Neural cell (in vitro differentiated cells): ENCODE data around the gene BCAS4. TPM values are rescaled to one million over a fixed set of nuclear protein-coding genes. Genes with fewer than 3 reads are reported as not detected.
"Not testable (repeated sequence)": the region's sequence is repeated elsewhere in the genome, so short reads cannot be mapped to it uniquely, and the experiment has no call there.

Source experiments
- H2AFZ ChIP-seq: fragments of 200-600, 300-800 bp; sonication (generic), shearing (Covaris generic); 2 replicates; pipeline ENCODE4 v1.6.0; 2014; ENCODE audit warnings: low read depth, mild to moderate bottlenecking, antibody characterized with exemption, low read length, moderate library complexity
- H3F3A ChIP-seq: fragments of 200-600 bp; shearing (Covaris generic); 2 replicates; pipeline ENCODE4 v1.6.1; 2016; ENCODE audit warnings: mild to moderate bottlenecking, moderate library complexity, mixed read lengths, antibody characterized with exemption, low read length; ENCODE audit not compliant: insufficient read depth, poor library complexity, severe bottlenecking
- H3K27ac ChIP-seq: fragments of 200-600, 300-800 bp; sonication (generic), shearing (Covaris generic); 2 replicates; pipeline ENCODE4 v1.5.1; 2014; ENCODE audit warnings: mild to moderate bottlenecking, low read length, moderate library complexity
- H3K27me3 ChIP-seq: fragments of 300-800, 200-600 bp; sonication (generic), shearing (Covaris generic); 2 replicates; pipeline ENCODE4 v1.6.0; 2014; ENCODE audit warnings: mild to moderate bottlenecking, low read depth, low read length, moderate library complexity; ENCODE audit not compliant: insufficient read depth
- H3K36me3 ChIP-seq: fragments of 300-800, 200-600 bp; sonication (generic), shearing (Covaris generic); 2 replicates; pipeline ENCODE4 v1.5.1; 2014; ENCODE audit warnings: mild to moderate bottlenecking, antibody characterized with exemption, low read length, moderate library complexity; ENCODE audit not compliant: insufficient read depth
- H3K4me2 ChIP-seq: fragments of 300-800, 200-600 bp; sonication (generic), shearing (Covaris generic); 2 replicates; pipeline ENCODE4 v1.6.0; 2014; ENCODE audit warnings: mild to moderate bottlenecking, low read length
- H3K4me3 ChIP-seq: fragments of 300-800, 200-600 bp; sonication (generic), shearing (Covaris generic); 2 replicates; pipeline ENCODE4 v1.5.1; 2014; ENCODE audit warnings: mild to moderate bottlenecking, low read length, moderate library complexity
- H3K79me2 ChIP-seq: fragments of 200-600 bp; shearing (Covaris generic); replicated peaks from 2 replicates; pipeline ENCODE4 v1.6.0; 2014; ENCODE audit warnings: mild to moderate bottlenecking, low read length, moderate library complexity; ENCODE audit not compliant: insufficient read depth
- H3K9ac ChIP-seq: fragments of 300-800, 200-600 bp; sonication (generic), shearing (Covaris generic); 2 replicates; pipeline ENCODE4 v1.6.1; 2016; ENCODE audit warnings: mild to moderate bottlenecking, low read length, mixed read lengths
- H3K9me2 ChIP-seq: fragments of 200-600 bp; shearing (Covaris generic); 2 replicates; pipeline ENCODE4 v1.6.1; 2016; ENCODE audit warnings: mild to moderate bottlenecking, low read length, mixed read lengths; ENCODE audit not compliant: insufficient read depth
- H3K9me3 ChIP-seq: fragments of 200-600, 300-800 bp; sonication (generic), shearing (Covaris generic); 2 replicates; pipeline ENCODE4 v1.6.1; 2016; ENCODE audit warnings: mild to moderate bottlenecking, mixed run types, low read length, moderate library complexity, mixed read lengths
- H4K20me1 ChIP-seq: fragments of 200-600 bp; shearing (Covaris generic); 2 replicates; pipeline ENCODE4 v1.6.1; 2016; ENCODE audit warnings: mild to moderate bottlenecking, mixed run types; ENCODE audit not compliant: insufficient read depth
- EP300 ChIP-seq: fragments of 450-650 bp; conservative IDR thresholded peaks from 2 replicates; pipeline ENCODE4 v1.6.1; 2014; ENCODE audit warnings: antibody characterized with exemption, mild to moderate bottlenecking, moderate library complexity; ENCODE audit not compliant: poor library complexity, severe bottlenecking
- EZH2 ChIP-seq: fragments of 200-600, 300-800 bp; shearing (Covaris generic), sonication (generic); IDR thresholded peaks from 2 replicates; pipeline ENCODE4 v1.6.1; 2014; ENCODE audit warnings: antibody characterized with exemption, low read length, borderline replicate concordance, mild to moderate bottlenecking; ENCODE audit not compliant: insufficient read depth, poor library complexity, severe bottlenecking
- MXI1 ChIP-seq: fragments of 450-650 bp; conservative IDR thresholded peaks from 2 replicates; pipeline ENCODE4 v1.6.1; 2014; ENCODE audit warnings: antibody characterized with exemption, mild to moderate bottlenecking; ENCODE audit not compliant: poor library complexity, severe bottlenecking
- POLR2AphosphoS5 ChIP-seq: IDR thresholded peaks from 2 replicates; pipeline ENCODE4 v1.6.1; 2012
- RAD21 ChIP-seq: fragments of 450-650 bp; conservative IDR thresholded peaks from 2 replicates; pipeline ENCODE4 v1.6.1; 2014; ENCODE audit warnings: antibody characterized with exemption, mild to moderate bottlenecking, moderate library complexity
- SMC3 ChIP-seq: fragments of 450-650 bp; conservative IDR thresholded peaks from 2 replicates; pipeline ENCODE4 v1.6.1; 2014; ENCODE audit warnings: antibody characterized with exemption, mild to moderate bottlenecking, moderate library complexity; ENCODE audit not compliant: poor library complexity
- TAF1 ChIP-seq: IDR thresholded peaks from 2 replicates; pipeline ENCODE4 v1.6.1; 2012; ENCODE audit warnings: low read depth
- polyA plus RNA-seq: library from polyadenylated mRNA; depleted of rRNA; stranded (reverse); fragments of >200 nt; gene quantifications from 2 replicates; pipeline ENCODE4 v1.2.3, GENCODE V29; 2014
- TF ChIP-seq, protein P1 (sequence below): IDR thresholded peaks from 2 replicates; pipeline ENCODE4 v1.6.1; 2012; ENCODE audit warnings: borderline replicate concordance
- TF ChIP-seq, protein P2 (sequence below): fragments of 450-650 bp; IDR thresholded peaks from 2 replicates; pipeline ENCODE4 v1.5.1; 2014; ENCODE audit warnings: antibody characterized with exemption, mild to moderate bottlenecking, moderate library complexity; ENCODE audit not compliant: poor library complexity, severe bottlenecking

Gene BCAS4
- polyA plus RNA-seq, 1 donor from 2014 or later = 24.6 TPM

DNA sequence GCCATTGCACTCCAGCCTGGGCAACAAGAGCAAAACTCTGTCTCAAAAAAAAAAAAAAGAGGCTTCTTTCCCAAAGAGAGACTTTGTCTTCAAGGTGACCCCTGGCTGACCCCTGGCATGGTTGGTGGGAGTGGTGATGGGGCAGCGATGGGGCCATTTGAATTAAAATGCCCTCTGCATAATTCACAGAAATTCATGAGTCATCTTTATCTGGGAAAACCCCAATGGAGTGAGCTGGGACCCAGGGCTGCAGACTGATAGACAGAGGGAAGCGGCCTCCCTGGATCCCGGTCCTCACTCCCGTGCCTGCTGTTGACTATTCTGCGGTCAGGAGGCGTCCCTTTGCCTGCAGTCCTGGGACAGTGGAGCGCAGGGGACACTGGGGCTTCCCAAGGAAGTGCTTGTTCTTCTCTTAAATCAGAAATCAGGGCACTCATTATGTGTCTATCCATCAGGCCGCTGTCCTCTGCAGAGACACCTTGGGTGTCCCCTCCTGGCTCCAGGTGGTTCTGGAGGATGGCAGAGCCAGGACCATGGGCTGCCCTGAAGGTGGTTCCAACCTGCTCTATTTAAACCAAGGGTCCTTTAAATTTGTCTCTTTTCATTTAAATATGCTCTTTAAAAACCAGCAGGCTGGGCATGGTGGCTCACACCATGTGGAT lies 23.3 kb upstream of the BCAS4 start:
- H3K27ac ChIP-seq, H3K4me2 ChIP-seq, H2AFZ ChIP-seq, H3K27me3 ChIP-seq, H3K36me3 ChIP-seq, H3K9me3 ChIP-seq, H3K9ac ChIP-seq, H4K20me1 ChIP-seq, H3K4me3 ChIP-seq, H3K79me2 ChIP-seq, H3K9me2 ChIP-seq, H3F3A ChIP-seq: not testable (repeated sequence)

DNA sequence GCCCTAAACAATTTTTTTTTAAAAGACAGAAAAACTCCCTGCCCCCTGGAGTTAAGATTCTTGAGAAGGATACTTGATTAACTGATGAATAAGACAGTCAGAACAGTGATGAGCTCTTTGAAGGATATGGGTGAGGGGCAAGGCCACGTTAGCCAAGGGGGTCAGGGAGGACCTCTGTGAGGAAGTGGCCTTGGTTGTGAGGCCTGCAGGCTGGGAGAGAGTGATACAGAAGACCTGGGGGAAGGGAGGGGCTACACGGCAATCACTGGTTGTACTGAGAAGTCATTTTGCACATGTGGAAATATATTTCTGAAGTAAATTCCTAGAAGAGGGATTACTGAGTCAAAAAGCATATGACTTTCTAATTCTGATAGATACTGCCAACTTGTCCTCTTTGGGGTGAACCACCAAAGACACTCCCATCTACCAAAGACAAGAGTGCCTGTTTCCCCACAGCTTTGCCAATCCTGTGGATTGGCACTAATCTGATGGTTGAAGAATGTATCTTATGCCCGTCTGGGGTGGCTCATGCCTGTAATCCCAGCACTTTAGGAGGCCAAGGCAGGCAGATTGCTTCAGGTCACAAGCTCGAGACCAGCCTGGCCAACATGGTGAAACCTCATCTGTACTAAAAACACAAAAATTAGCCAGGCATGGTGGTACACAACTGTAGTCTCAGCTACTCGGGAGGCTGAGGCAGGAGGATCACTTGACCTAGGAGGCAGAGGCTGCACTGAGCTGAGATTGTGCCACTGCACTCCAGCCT lies 22.3 kb upstream of the BCAS4 start:
- TF ChIP-seq SMC3 = no peak
- TF ChIP-seq TAF1 = no peak
- H3K27me3 ChIP-seq = no peaks in the 10 kb centered on the region
- no peak overlapping the region for H3K27ac ChIP-seq

DNA sequence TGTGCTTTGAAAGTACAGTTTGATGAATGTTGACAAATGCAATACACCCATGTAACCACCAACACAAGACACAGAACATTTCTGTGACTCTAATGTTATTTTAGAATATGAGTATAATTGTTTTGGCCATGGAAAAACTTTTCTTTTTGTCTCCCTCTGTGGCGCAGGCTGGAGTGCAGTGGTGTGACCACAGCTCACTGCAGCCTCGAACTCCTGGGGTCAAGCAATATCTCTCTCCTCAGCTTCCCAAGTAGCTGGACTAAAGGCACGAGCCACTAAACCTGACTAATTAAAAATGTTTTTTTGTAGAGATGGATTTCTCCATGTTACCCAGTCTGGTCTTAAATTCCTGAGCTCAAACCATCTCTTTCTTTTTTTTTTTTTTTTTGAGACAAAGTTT lies 20.3 kb upstream of the BCAS4 start:
- Histone ChIP-seq H4K20me1 (no peaks in the 10 kb centered on the region), H3K36me3 (no peaks in the 10 kb centered on the region), H2AFZ (no peak overlapping the region), H3K9me3 (no peaks in the 10 kb centered on the region), H3F3A (no peaks in the 10 kb centered on the region), H3K27me3 (no peaks in the 10 kb centered on the region), H3K9ac (no peak overlapping the region), H3K9me2 (no peaks in the 10 kb centered on the region), H3K4me3 (no peak overlapping the region), H3K27ac (no peak overlapping the region), H3K4me2 (no peak overlapping the region), H3K79me2 (no peaks in the 10 kb centered on the region)
- TF ChIP-seq MXI1 (no peak), TAF1 (no peak), EP300 (no peak), EZH2 (no peak), POLR2AphosphoS5 (no peak), SMC3 (no peak), RAD21 (no peak)
- TF ChIP-seq, protein P1, sequence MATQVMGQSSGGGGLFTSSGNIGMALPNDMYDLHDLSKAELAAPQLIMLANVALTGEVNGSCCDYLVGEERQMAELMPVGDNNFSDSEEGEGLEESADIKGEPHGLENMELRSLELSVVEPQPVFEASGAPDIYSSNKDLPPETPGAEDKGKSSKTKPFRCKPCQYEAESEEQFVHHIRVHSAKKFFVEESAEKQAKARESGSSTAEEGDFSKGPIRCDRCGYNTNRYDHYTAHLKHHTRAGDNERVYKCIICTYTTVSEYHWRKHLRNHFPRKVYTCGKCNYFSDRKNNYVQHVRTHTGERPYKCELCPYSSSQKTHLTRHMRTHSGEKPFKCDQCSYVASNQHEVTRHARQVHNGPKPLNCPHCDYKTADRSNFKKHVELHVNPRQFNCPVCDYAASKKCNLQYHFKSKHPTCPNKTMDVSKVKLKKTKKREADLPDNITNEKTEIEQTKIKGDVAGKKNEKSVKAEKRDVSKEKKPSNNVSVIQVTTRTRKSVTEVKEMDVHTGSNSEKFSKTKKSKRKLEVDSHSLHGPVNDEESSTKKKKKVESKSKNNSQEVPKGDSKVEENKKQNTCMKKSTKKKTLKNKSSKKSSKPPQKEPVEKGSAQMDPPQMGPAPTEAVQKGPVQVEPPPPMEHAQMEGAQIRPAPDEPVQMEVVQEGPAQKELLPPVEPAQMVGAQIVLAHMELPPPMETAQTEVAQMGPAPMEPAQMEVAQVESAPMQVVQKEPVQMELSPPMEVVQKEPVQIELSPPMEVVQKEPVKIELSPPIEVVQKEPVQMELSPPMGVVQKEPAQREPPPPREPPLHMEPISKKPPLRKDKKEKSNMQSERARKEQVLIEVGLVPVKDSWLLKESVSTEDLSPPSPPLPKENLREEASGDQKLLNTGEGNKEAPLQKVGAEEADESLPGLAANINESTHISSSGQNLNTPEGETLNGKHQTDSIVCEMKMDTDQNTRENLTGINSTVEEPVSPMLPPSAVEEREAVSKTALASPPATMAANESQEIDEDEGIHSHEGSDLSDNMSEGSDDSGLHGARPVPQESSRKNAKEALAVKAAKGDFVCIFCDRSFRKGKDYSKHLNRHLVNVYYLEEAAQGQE = no peak
- TF ChIP-seq, protein P2, sequence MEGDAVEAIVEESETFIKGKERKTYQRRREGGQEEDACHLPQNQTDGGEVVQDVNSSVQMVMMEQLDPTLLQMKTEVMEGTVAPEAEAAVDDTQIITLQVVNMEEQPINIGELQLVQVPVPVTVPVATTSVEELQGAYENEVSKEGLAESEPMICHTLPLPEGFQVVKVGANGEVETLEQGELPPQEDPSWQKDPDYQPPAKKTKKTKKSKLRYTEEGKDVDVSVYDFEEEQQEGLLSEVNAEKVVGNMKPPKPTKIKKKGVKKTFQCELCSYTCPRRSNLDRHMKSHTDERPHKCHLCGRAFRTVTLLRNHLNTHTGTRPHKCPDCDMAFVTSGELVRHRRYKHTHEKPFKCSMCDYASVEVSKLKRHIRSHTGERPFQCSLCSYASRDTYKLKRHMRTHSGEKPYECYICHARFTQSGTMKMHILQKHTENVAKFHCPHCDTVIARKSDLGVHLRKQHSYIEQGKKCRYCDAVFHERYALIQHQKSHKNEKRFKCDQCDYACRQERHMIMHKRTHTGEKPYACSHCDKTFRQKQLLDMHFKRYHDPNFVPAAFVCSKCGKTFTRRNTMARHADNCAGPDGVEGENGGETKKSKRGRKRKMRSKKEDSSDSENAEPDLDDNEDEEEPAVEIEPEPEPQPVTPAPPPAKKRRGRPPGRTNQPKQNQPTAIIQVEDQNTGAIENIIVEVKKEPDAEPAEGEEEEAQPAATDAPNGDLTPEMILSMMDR = no peak

More for the DNA sequence above, 22.3 kb upstream of the BCAS4 start:
- H3K9me3 ChIP-seq = no peaks in the 10 kb centered on the region
- no peak overlapping the region for H3K4me3 ChIP-seq
- no peaks in the 10 kb centered on the region for H4K20me1 ChIP-seq
- no peak overlapping the region for H2AFZ ChIP-seq
- no peaks in the 10 kb centered on the region for H3K9me2 ChIP-seq
- H3F3A ChIP-seq = no peaks in the 10 kb centered on the region
- H3K9ac ChIP-seq = no peak overlapping the region
- no peak overlapping the region for H3K4me2 ChIP-seq
- H3K79me2 ChIP-seq = no peaks in the 10 kb centered on the region
- no peaks in the 10 kb centered on the region for H3K36me3 ChIP-seq
